ENCODE results near the gene RAF1.

DNA sequence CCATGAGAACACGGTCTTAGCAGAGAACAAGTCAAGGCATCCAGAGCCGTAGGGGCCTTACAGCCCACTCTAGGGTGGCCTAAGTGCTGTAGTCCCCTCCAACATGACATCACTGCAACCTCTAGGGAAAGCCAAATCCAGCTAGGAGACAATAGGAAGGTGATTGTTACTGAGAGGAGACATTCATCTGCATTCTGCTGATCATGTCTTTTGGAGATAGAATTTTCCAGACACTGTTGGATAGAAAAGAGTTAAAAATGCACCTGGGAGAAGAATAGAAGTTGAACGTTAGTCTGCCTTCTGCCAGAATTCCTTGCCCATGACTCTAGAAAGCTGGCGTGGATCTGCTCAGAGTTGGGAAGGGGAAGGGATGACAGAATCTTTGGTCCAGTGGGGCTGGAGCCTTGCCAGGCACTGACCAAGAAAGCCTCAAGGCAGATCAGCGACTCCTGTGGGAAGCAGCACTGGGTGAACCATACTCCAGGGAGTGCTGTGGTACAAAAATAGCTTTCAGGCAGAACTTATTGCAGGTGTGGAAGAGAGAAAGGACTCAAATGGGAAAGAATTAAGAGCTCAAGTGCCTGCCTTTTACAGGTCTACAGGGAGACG, 44.8 kb upstream of the RAF1 start:
- TF ChIP-seq, protein P1, sequence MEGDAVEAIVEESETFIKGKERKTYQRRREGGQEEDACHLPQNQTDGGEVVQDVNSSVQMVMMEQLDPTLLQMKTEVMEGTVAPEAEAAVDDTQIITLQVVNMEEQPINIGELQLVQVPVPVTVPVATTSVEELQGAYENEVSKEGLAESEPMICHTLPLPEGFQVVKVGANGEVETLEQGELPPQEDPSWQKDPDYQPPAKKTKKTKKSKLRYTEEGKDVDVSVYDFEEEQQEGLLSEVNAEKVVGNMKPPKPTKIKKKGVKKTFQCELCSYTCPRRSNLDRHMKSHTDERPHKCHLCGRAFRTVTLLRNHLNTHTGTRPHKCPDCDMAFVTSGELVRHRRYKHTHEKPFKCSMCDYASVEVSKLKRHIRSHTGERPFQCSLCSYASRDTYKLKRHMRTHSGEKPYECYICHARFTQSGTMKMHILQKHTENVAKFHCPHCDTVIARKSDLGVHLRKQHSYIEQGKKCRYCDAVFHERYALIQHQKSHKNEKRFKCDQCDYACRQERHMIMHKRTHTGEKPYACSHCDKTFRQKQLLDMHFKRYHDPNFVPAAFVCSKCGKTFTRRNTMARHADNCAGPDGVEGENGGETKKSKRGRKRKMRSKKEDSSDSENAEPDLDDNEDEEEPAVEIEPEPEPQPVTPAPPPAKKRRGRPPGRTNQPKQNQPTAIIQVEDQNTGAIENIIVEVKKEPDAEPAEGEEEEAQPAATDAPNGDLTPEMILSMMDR (IDR thresholded peaks at IDR 0.05), result no peak
- TF ChIP-seq POLR2A (IDR thresholded peaks at IDR 0.05), result no peak
